Ectodermal cell (in vitro differentiated cells): Measurements from ENCODE around the gene TEDC2. TPM values are rescaled to one million over a fixed set of nuclear protein-coding genes. Genes with fewer than 3 reads are reported as not detected.
A peak's percentile ranks its signal among the peaks of the same experiment; 100 is the strongest.

ENCODE experiments used
- H3K27ac ChIP-seq: 2 replicates; pipeline ENCODE4 v1.7.0; 2013; ENCODE audit warnings: mild to moderate bottlenecking, low read depth, low read length; ENCODE audit not compliant: insufficient read depth, poor library complexity, severe bottlenecking
- H3K27me3 ChIP-seq: 2 replicates; pipeline ENCODE4 v1.7.0; 2013; ENCODE audit warnings: mild to moderate bottlenecking, low read length; ENCODE audit not compliant: insufficient read depth, control insufficient read depth, poor library complexity, severe bottlenecking
- H3K36me3 ChIP-seq: one replicate; pipeline ENCODE4 v1.7.0; 2013; ENCODE audit warnings: low read length; ENCODE audit not compliant: control insufficient read depth, insufficient read depth
- H3K4me1 ChIP-seq: one replicate; pipeline ENCODE4 v1.7.0; 2013; ENCODE audit warnings: low read length; ENCODE audit not compliant: control insufficient read depth, insufficient read depth
- H3K4me3 ChIP-seq: 2 replicates; pipeline ENCODE4 v1.7.0; 2013; ENCODE audit warnings: low read depth, low read length, control low read depth; ENCODE audit not compliant: insufficient read depth
- H3K9me3 ChIP-seq: 2 replicates; pipeline ENCODE4 v1.7.0; 2013; ENCODE audit warnings: mild to moderate bottlenecking, low read length, moderate library complexity; ENCODE audit not compliant: control insufficient read depth
- WGBS, 2 experiments: methylation state at CpG; one replicate each; pipeline ENCODE4 v1.1.7; 2013; ENCODE audit warnings: missing lambda C conversion rate in 2 of 2; 5-methylcytosine and 5-hydroxymethylcytosine counted together
- polyA plus RNA-seq, 4 experiments: library from polyadenylated mRNA; stranded (reverse); fragments of 50-300 nt; gene quantifications; one replicate each; pipeline ENCODE4 v1.2.3, GENCODE V29; 2013

TEDC2 gene
- 39.5 TPM for polyA plus RNA-seq (2013, experiment 1 of 4)
- 36.5 TPM for polyA plus RNA-seq (2013, experiment 2 of 4)
- polyA plus RNA-seq (2013, experiment 3 of 4): 37.5 TPM
- polyA plus RNA-seq (2013, experiment 4 of 4): 32.7 TPM

GRCh38 chr16:2459647-2460390 lies at the start of gene TEDC2:
TEDC2 (plus strand) TSS chr16:2460109; CDS start chr16:2460145, 36 bp downstream.
- H3K27me3 ChIP-seq: no peaks in the 10 kb centered on the region
- peak within 1 kb of the TSS; percentile 82 for H3K4me3 ChIP-seq
- H3K9me3 ChIP-seq: no peaks in the 10 kb centered on the region
- 1% methylated on average over 66 of the region's 66 CpGs for WGBS, 2 experiments
- peaks cover 19% of the 10 kb centered on the region for H3K36me3 ChIP-seq
- H3K27ac ChIP-seq: peak within 1 kb of the TSS; percentile 26
- peaks cover 19% of the 10 kb centered on the region for H3K4me1 ChIP-seq

- H3K36me3 ChIP-seq: no peaks in the 10 kb centered on the region
- no peaks in the 10 kb centered on the region for H3K4me1 ChIP-seq
- H3K9me3 ChIP-seq: no peaks in the 10 kb centered on the region
- no peaks in the 10 kb centered on the region for H3K27me3 ChIP-seq
- H3K4me3 ChIP-seq: no peak overlapping the region
- H3K27ac ChIP-seq: no peak overlapping the region
- 74 to 79% methylated on average over 2 of the region's 2 CpGs for WGBS, 2 experiments
These were observed 44.8 kb upstream of the TEDC2 start for GRCh38 chr16:2415085-2415484.

- no peak overlapping the region for H3K4me3 ChIP-seq
These were observed 39.9 kb upstream of the TEDC2 start for GRCh38 chr16:2420035-2420434.

GRCh38 chr16:2422123-2422867 lies 37.6 kb upstream of the TEDC2 start:
- WGBS, 2 experiments: 88 to 90% methylated on average over 7 of the region's 7 CpGs
- no peaks in the 10 kb centered on the region for H3K9me3 ChIP-seq
- H3K36me3 ChIP-seq: no peaks in the 10 kb centered on the region
- no peaks in the 10 kb centered on the region for H3K4me1 ChIP-seq
- no peak overlapping the region for H3K27ac ChIP-seq
- no peak overlapping the region for H3K4me3 ChIP-seq
- no peaks in the 10 kb centered on the region for H3K27me3 ChIP-seq

More at GRCh38 chr16:2420035-2420434, 39.9 kb upstream of the TEDC2 start:
- Histone ChIP-seq H3K9me3 (no peaks in the 10 kb centered on the region), H3K4me1 (no peaks in the 10 kb centered on the region), H3K27ac (no peak overlapping the region), H3K36me3 (no peaks in the 10 kb centered on the region), H3K27me3 (no peaks in the 10 kb centered on the region)

GRCh38 chr16:2424061-2425007 lies 35.6 kb upstream of the TEDC2 start:
- H3K27ac ChIP-seq: no peak overlapping the region
- H3K4me3 ChIP-seq: no peak overlapping the region
- 94% methylated on average over 25 of the region's 25 CpGs for WGBS, 2 experiments

GRCh38 chr16:2425008-2425518 lies 34.8 kb upstream of the TEDC2 start:
- Histone ChIP-seq H3K27ac (no peak overlapping the region), H3K4me1 (peaks cover 5% of the 10 kb centered on the region), H3K4me3 (no peak overlapping the region), H3K9me3 (no peaks in the 10 kb centered on the region), H3K36me3 (no peaks in the 10 kb centered on the region), H3K27me3 (no peaks in the 10 kb centered on the region)
- WGBS, 2 experiments: 92 to 94% methylated on average over 9 of the region's 9 CpGs

More at GRCh38 chr16:2424061-2425007, 35.6 kb upstream of the TEDC2 start:
- peaks cover 5% of the 10 kb centered on the region for H3K4me1 ChIP-seq
- no peaks in the 10 kb centered on the region for H3K27me3 ChIP-seq
- H3K36me3 ChIP-seq: no peaks in the 10 kb centered on the region
- no peaks in the 10 kb centered on the region for H3K9me3 ChIP-seq

- Histone ChIP-seq H3K36me3 (no peaks in the 10 kb centered on the region), H3K27ac (no peak overlapping the region), H3K4me1 (peaks cover 12% of the 10 kb centered on the region), H3K4me3 (no peak overlapping the region), H3K9me3 (no peaks in the 10 kb centered on the region), H3K27me3 (no peaks in the 10 kb centered on the region)
- WGBS, 2 experiments: 93 to 94% methylated on average over 13 of the region's 13 CpGs
These were observed 34.0 kb upstream of the TEDC2 start for GRCh38 chr16:2425825-2426430.

GRCh38 chr16:2426941-2427361 lies 33.0 kb upstream of the TEDC2 start:
- peaks cover 12% of the 10 kb centered on the region for H3K4me1 ChIP-seq
- H3K27ac ChIP-seq: no peak overlapping the region
- H3K9me3 ChIP-seq: no peaks in the 10 kb centered on the region
- no peak overlapping the region for H3K4me3 ChIP-seq
- no peaks in the 10 kb centered on the region for H3K27me3 ChIP-seq
- H3K36me3 ChIP-seq: no peaks in the 10 kb centered on the region
- 93 to 94% methylated on average over 6 of the region's 6 CpGs for WGBS, 2 experiments

GRCh38 chr16:2427526-2427925 lies 32.4 kb upstream of the TEDC2 start:
- H3K27ac ChIP-seq: no peak overlapping the region
- peaks cover 12% of the 10 kb centered on the region for H3K4me1 ChIP-seq
- no peaks in the 10 kb centered on the region for H3K9me3 ChIP-seq
- no peaks in the 10 kb centered on the region for H3K27me3 ChIP-seq
- peaks cover 4% of the 10 kb centered on the region for H3K36me3 ChIP-seq
- WGBS, 2 experiments: 89 to 92% methylated on average over 4 of the region's 4 CpGs
- H3K4me3 ChIP-seq: no peak overlapping the region
